ENCODE measurements around the gene TNS1. TPM values are rescaled to one million over a fixed set of nuclear protein-coding genes. Genes with fewer than 3 reads are reported as not detected.

Gene TNS1
- total RNA-seq, 1 experiment from 2014 or later, result 3.4 TPM

GRCh38 chr2:217856159-217856558, 146.6 kb downstream of the TNS1 start:
- Histone ChIP-seq H3T11ph (ENCODE audit: low read length) (no peak overlapping the region), H3K4me2 (ENCODE audit: insufficient read depth, insufficient read length, low read length) (no peak overlapping the region), H4K20me1 (ENCODE audit: control insufficient read depth, insufficient read depth, insufficient read length) (no peaks in the 10 kb centered on the region), H3K23me2 (ENCODE audit: insufficient read length, low read depth, low read length, poor library complexity, severe bottlenecking) (no peaks in the 10 kb centered on the region), H2AK5ac (ENCODE audit: insufficient read length, low read length) (no peak overlapping the region), H3K4me1 (ENCODE audit: insufficient read depth, low read length) (no peaks in the 10 kb centered on the region; the same call in 1 of the 2 replicates), H2BK12ac (ENCODE audit: insufficient read length, low read depth, low read length) (no peak overlapping the region), H4K8ac (replicated peaks; ENCODE audit: insufficient read length, low read depth, low read length) (no peak overlapping the region), H3K4ac (ENCODE audit: low read depth, low read length) (no peak overlapping the region), H3K27ac (ENCODE audit: insufficient read length, low read depth, low read length) (no peak overlapping the region), H2BK5ac (ENCODE audit: insufficient read length, low read length) (no peak overlapping the region), H3K18ac (ENCODE audit: insufficient read length, low read depth, low read length) (no peak overlapping the region), H3K14ac (ENCODE audit: insufficient read depth, low read length) (no peak overlapping the region), H4K91ac (ENCODE audit: insufficient read length, low read depth, low read length) (no peak overlapping the region), H2BK15ac (ENCODE audit: low read depth, low read length) (no peak overlapping the region), H2BK120ac (ENCODE audit: low read depth, low read length, poor library complexity, severe bottlenecking) (no peak overlapping the region), H3K79me1 (ENCODE audit: insufficient read depth, low read depth, low read length, poor library complexity, severe bottlenecking) (no peaks in the 10 kb centered on the region), H4K5ac (ENCODE audit: insufficient read length, low read depth, low read length) (no peak overlapping the region), H3K56ac (ENCODE audit: insufficient read length, low read depth, low read length) (no peak overlapping the region), H3K9ac (ENCODE audit: extremely low read depth, insufficient read length, low read length) (no peak overlapping the region), H3K9me3 (ENCODE audit: control insufficient read depth, low read depth, low read length) (no peaks in the 10 kb centered on the region), H3K27me3 (ENCODE audit: insufficient read depth, low read length) (no peaks in the 10 kb centered on the region), H2AFZ (ENCODE audit: low read length) (no peak overlapping the region), H2BK20ac (ENCODE audit: low read depth, low read length, poor library complexity, severe bottlenecking) (no peak overlapping the region), H3K79me2 (ENCODE audit: insufficient read depth, low read length) (no peaks in the 10 kb centered on the region), H3K23ac (ENCODE audit: insufficient read length, low read depth, low read length) (no peak overlapping the region)
- Mint-ChIP-seq H3K4me1 (peaks cover 27 to 47% of the 10 kb centered on the region in 2 experiments), H3K4me3 (no peak overlapping the region), H3K27me3 (ENCODE audit: low read depth) (peaks cover 16% of the 10 kb centered on the region), H3K27ac (no peak overlapping the region), H3K9me3 (no peaks in the 10 kb centered on the region; a peak in 1 of 5 replicates), H3K36me3 (ENCODE audit: insufficient read depth in 1 of 3, low read depth in 3 of 3) (no peaks in the 10 kb centered on the region)
- no peak for DNase-seq
- no CpG with 5 or more reads among the region's 6 CpGs for WGBS (ENCODE audit: extremely low coverage, insufficient read length, low lambda C conversion rate)
- TF ChIP-seq CTCF (conservative IDR thresholded peaks at IDR 0.05), result no peak
